DOHH2 (cell line): Measurements from ENCODE around the gene DFFA.

Experiments used
- H3F3A ChIP-seq: fragments of 200-600 bp; sonication (generic), shearing (Covaris generic); 2 replicates; pipeline ENCODE4 v1.6.0; 2016; ENCODE audit warnings: antibody characterized with exemption, mild to moderate bottlenecking; ENCODE audit not compliant: control insufficient read depth, insufficient read depth
- H3K27ac ChIP-seq: fragments of 200-600 bp; sonication (generic); 2 replicates; pipeline ENCODE4 v1.5.1; 2014; ENCODE audit warnings: low read depth, mild to moderate bottlenecking, low read length, moderate library complexity
- H3K27me3 ChIP-seq: fragments of 200-600 bp; sonication (generic); 2 replicates; pipeline ENCODE4 v1.6.1; 2014; ENCODE audit warnings: mild to moderate bottlenecking, low read length, mixed read lengths; ENCODE audit not compliant: control insufficient read depth
- H3K36me3 ChIP-seq: fragments of 200-600 bp; sonication (generic); 2 replicates; pipeline ENCODE4 v1.6.1; 2014; ENCODE audit warnings: mild to moderate bottlenecking, low read length, moderate library complexity, mixed read lengths; ENCODE audit not compliant: control insufficient read depth
- H3K4me1 ChIP-seq: fragments of 200-600 bp; sonication (generic); 2 replicates; pipeline ENCODE4 v1.6.1; 2014; ENCODE audit warnings: mild to moderate bottlenecking, low read length, mixed read lengths; ENCODE audit not compliant: control insufficient read depth
- H3K4me2 ChIP-seq: fragments of 200-600 bp; sonication (generic); 2 replicates; pipeline ENCODE4 v1.6.0; 2014; ENCODE audit warnings: mild to moderate bottlenecking, low read length, moderate library complexity
- H3K4me3 ChIP-seq: fragments of 200-600 bp; sonication (generic); 2 replicates; pipeline ENCODE4 v1.5.1; 2014; ENCODE audit warnings: mild to moderate bottlenecking, low read length, mixed read lengths
- H3K79me2 ChIP-seq: fragments of 200-600 bp; sonication (generic); 2 replicates; pipeline ENCODE4 v1.6.1; 2014; ENCODE audit warnings: mild to moderate bottlenecking, low read length, mixed read lengths; ENCODE audit not compliant: control insufficient read depth
- H3K9me2 ChIP-seq: fragments of 200-600 bp; sonication (generic); replicated peaks from 2 replicates; pipeline ENCODE4 v1.6.1; 2014; ENCODE audit warnings: mild to moderate bottlenecking, low read length, mixed read lengths; ENCODE audit not compliant: control insufficient read depth
- H3K9me3 ChIP-seq: fragments of 200-600 bp; sonication (generic); 2 replicates; pipeline ENCODE4 v1.6.1; 2014; ENCODE audit warnings: antibody characterized with exemption, low read length, mixed read lengths; ENCODE audit not compliant: control insufficient read depth, insufficient read depth
- H4K20me1 ChIP-seq: fragments of 200-600 bp; sonication (generic); 2 replicates; pipeline ENCODE4 v1.6.0; 2014; ENCODE audit warnings: low read depth, mild to moderate bottlenecking, antibody characterized with exemption, low read length, moderate library complexity; ENCODE audit not compliant: control insufficient read depth, insufficient read depth
- CTCF ChIP-seq: fragments of 200-600 bp; sonication (generic); IDR thresholded peaks from one replicate; pipeline ENCODE4 v1.5.1; 2014; ENCODE audit warnings: antibody characterized with exemption, mild to moderate bottlenecking, low read depth, low read length; ENCODE audit not compliant: poor library complexity, severe bottlenecking
- EZH2phosphoT487 ChIP-seq: fragments of 200-600 bp; sonication (generic); IDR thresholded peaks from 2 replicates; pipeline ENCODE4 v1.6.1; 2017; ENCODE audit warnings: borderline replicate concordance, mild to moderate bottlenecking, antibody characterized with exemption, low read length, moderate library complexity, mixed read lengths

Gene DFFA

DNA sequence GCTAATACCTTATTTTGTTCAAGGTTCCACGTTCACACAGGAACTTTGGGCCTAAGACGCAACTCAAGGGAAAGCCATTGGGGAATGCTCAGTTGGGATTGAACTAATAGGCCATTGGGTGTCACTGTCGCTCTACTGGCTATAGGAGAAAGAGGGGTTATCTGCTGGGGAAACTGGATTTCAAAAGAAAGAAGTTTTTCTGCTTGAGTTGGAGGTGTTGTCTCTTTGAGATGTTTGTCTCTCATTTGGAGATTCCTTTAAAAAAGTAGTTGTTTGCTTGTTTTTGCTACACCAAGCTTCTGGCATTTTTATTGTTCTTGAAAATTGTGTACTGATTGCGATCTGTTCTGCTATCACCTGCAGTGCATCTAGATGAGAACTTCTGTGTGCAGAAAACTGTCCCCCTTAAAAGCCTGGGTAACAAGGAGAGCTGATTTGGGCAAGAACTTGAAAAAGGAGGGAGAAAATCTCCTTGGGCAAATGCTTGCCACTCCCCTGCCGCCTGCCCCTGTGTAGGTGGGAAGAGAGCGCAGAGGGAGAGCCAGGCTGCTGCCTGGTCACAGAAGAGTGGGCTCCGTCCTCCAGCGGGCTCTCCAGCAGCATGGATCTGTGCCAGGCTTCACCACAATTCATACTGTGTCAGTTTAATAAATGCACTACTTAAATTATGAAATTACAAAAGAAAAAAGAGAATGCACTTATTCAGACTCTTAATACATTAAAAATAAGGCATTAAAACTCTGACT lies 42.3 kb upstream of the DFFA start:
- H3K79me2 ChIP-seq: peaks cover 70% of the 10 kb centered on the region
- H3K4me1 ChIP-seq: peaks cover 6% of the 10 kb centered on the region
- H4K20me1 ChIP-seq: 0 out of 2 replicates have a peak, but pooled peaks cover 11% of the 10 kb centered on the region

DNA sequence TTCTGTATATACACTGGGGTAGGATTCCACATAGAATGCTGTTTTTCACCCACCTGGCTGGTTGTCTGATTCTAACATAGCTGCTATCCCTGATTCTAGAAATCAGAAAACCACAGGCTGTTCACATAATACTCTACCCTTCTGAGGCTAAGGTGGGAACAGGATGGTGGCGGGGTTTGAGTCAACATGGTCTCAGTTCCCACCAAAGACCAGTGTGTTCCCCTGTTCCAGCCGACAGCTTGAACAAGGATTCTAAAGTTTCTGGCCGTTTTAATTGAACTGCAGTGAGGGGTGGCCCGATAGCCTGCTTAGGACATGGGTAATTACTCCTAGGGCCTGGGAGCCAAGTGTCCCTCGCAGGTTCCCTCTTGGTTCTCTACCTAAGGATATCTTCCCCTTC lies 40.9 kb upstream of the DFFA start:
- H3K27me3 ChIP-seq: no peaks in the 10 kb centered on the region
- 0 out of 2 replicates have a peak, but pooled peaks cover 7% of the 10 kb centered on the region for H4K20me1 ChIP-seq
- no peaks in the 10 kb centered on the region for H3K9me2 ChIP-seq
- peaks cover 6% of the 10 kb centered on the region for H3K4me1 ChIP-seq
- TF ChIP-seq CTCF: no peak
- TF ChIP-seq EZH2phosphoT487: no peak
- no peak overlapping the region for H3K4me3 ChIP-seq
- no peaks in the 10 kb centered on the region for H3K36me3 ChIP-seq
- H3K4me2 ChIP-seq: no peak overlapping the region
- no peaks in the 10 kb centered on the region for H3K9me3 ChIP-seq
- H3F3A ChIP-seq: no peaks in the 10 kb centered on the region
- H3K27ac ChIP-seq: no peak overlapping the region
- H3K79me2 ChIP-seq: peaks cover 71% of the 10 kb centered on the region

More for the DNA sequence above, 42.3 kb upstream of the DFFA start:
- TF ChIP-seq CTCF: peak; percentile 12
- no peak for TF ChIP-seq EZH2phosphoT487
- H3K27me3 ChIP-seq: no peaks in the 10 kb centered on the region
- H3K9me2 ChIP-seq: no peaks in the 10 kb centered on the region
- H3K36me3 ChIP-seq: no peaks in the 10 kb centered on the region
- no peak overlapping the region for H3K27ac ChIP-seq
- no peak overlapping the region for H3K4me3 ChIP-seq
- no peaks in the 10 kb centered on the region for H3F3A ChIP-seq
- H3K4me2 ChIP-seq: no peak overlapping the region
- no peaks in the 10 kb centered on the region for H3K9me3 ChIP-seq

GRCh38 chr1:10511494-10511885 lies 39.2 kb upstream of the DFFA start:
- peaks cover 13% of the 10 kb centered on the region for H4K20me1 ChIP-seq
- no peaks in the 10 kb centered on the region for H3K36me3 ChIP-seq
- peaks cover 2% of the 10 kb centered on the region; the same call in 1 of the 2 replicates for H3F3A ChIP-seq
- H3K4me1 ChIP-seq: peaks cover 10% of the 10 kb centered on the region
- TF ChIP-seq CTCF: no peak
- TF ChIP-seq EZH2phosphoT487: no peak
- no peaks in the 10 kb centered on the region for H3K9me2 ChIP-seq
- H3K79me2 ChIP-seq: peaks cover 73% of the 10 kb centered on the region
- no peaks in the 10 kb centered on the region for H3K9me3 ChIP-seq
- no peaks in the 10 kb centered on the region for H3K27me3 ChIP-seq
- H3K4me2 ChIP-seq: no peak overlapping the region
- H3K4me3 ChIP-seq: no peak overlapping the region
- no peak overlapping the region for H3K27ac ChIP-seq
